GM19397 (cell line): Measurements from ENCODE around the gene CENPN.

Experiments used
- ATAC-seq: cut with Tn5 transposase; IDR thresholded peaks from one replicate; pipeline ENCODE4 v1.9.1; 2021; ENCODE audit warnings: mild to moderate bottlenecking, moderate library complexity; ENCODE audit not compliant: unreplicated experiment

CENPN gene

GRCh38 chr16:81029930-81030604, 23.1 kb downstream of the CENPN start:
- no peak for ATAC-seq

DNA sequence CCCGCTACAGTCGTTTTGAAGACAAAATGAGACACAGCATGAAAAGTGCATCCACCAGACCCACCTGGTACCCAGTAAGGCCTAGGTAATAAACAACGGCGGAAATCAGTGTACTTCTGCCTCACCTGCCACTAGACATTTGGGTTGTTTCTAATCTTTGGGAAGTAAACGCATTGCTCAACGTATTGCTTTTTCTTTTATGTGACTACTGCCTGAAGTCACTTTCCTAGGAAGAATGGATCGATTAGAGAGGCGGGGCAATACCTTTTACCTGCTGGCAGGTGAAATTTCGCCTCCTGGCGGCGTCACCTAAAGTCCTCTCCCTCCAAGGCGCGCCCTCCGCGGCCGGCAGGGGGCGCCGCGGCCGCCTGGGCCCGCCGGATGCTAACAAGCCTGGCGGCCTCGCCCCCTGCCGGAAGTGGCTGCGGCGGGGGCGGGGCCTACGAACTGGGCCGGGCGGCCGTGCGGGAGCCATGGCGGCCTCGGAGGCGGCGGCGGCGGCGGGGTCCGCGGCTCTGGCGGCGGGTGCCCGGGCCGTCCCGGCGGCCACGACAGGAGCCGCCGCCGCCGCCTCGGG, 28.5 kb downstream of the CENPN start, which contains the start of gene ATMIN:
Gene ATMIN, plus strand, starts transcription at position 445 of the 577 bp plus-strand sequence. Its CDS starts 29 bp downstream, at position 474.
- peak; percentile 90 for ATAC-seq

GRCh38 chr16:81035975-81036750, 29.1 kb downstream of the CENPN start:
- peak; percentile 55 for ATAC-seq

DNA sequence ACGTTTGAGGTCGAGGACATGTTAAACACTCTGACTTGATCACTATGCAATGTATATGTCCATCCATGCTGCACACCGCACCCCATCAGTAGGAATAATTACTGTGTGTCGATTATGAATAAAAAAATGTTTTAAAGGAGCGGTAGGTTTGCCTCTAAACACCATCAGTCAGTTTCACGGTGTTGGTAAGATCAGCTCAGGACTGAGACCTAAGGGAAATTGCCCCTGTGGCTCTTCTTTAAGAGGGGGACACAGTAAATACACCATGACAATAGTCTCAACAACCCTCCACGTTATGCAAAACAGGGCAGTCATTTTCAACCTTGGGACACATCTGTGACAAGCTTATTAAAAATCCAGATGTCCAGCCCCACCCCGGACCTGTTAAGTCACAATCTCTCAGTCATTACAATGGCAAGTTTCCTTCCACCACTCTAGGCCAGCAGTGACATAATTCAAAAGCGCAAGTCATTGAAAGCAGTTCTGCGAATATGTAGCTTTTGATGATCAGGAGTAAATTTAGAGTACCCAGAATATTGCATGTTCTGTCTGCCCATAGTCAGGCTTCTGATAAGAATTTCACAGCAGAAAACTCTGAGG, 29.8 kb downstream of the CENPN start:
- ATAC-seq = no peak

DNA sequence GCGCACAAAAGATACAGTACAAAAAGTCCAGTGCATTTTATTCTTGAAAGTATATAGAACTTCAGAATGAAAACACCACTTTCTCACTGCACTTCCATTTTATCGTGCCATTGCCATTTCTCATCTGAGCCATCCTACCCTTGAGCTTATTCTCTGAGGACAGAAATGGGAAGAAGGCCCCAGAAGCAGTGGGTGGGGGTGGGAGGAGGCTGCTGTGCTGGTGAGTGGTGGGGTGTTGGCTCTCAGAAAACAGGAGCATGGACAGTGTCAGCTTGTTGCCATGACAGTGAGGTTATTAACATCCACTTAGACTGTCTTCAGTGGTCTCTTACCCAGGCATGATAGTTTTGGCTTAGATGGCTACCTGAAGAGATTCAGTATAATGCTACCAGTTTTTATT, 33.1 kb downstream of the CENPN start:
- ATAC-seq = no peak

DNA sequence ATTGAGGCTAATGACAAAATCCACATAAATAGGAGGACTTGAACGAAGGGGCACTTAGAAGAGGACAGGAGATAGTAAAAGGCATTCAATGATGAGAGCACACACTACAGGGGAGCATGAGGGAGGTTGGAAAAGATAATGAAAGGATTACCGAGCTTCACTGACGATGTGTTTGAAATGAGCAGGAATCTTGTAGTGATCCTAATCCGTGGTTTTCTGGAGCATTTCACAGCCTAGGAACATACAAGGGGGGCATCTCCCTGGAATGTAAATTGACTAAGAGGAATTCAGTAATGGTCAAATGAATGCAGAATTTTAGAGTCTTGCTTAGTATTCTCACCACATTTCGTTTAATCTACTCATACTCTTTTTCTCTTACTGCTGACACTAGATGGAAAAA, 33.8 kb downstream of the CENPN start:
- no peak for ATAC-seq

GRCh38 chr16:81041696-81042095, 34.7 kb downstream of the CENPN start:
- ATAC-seq = no peak

DNA sequence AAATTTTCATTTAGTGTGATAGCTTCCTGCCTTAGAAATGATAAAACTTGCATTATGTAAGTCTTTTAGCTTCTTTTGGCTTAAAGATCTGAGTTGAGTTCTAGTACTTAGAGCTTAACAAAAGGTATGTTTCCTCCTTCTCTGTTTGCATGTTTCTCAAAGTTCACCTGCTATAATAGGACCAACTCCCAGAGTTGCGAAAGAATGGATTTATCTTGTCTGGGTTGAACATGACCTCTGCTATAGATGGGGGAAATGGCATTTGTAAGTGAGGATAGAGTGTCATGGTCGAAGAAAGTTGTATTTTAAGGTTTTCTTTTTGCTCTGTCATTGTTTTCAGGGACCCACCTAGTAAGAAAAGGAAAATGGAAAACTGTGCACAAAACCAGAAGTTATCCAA, 35.8 kb downstream of the CENPN start:
- ATAC-seq = no peak

- ATAC-seq = no peak
Observed at GRCh38 chr16:81053761-81054160, 46.7 kb downstream of the CENPN start.

DNA sequence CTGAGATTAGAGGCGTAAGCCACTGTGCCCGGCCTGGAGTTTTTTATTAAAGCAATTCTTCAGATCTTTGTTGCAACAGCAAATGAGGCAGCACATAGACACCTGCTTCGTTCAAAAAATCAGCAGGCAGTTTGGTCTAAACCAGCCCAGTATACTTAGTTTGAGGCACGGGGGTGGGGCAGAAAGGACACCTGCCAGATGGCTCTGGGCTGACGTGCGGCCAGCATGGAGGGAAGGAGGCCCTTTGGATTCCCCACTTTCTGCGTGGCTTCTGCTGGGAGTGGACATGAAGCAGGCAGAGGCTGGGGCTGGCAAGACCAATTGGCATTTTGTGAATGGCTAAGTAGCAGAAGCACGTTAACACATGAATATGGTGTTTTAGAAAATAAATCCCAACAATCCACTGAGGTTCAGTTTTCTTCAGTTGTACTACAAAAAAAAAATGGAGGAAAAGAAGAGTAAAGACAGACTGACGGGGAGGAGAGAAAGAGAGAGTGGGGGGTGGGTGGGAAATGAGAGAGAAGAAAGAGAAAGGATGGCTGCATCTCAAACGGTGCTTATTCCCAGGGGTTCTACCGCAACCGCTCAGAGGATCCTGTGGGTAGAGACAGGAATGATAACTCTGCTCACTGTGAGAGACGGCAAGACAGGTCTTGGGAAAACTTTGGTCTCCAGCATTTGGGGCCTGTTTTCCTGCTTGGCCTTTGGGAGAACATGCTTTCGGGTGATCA, 53.7 kb downstream of the CENPN start:
- no peak for ATAC-seq

DNA sequence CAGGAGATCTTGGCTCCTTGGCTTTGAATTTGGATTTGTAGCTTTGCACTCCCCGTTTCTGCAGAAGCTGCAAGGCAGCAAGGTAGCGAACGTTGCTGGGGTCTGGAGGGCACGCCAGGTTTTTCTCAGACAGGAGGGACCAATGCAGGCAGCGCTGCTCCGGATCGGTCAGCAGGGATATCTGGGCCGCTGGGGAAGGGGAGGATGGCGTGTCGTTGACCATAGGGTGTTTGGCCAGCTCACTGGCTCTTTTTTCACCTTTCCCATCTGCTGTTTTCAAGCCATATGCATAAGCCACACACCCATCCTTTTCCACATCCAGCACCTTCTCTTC, 54.3 kb downstream of the CENPN start:
- ATAC-seq = no peak

DNA sequence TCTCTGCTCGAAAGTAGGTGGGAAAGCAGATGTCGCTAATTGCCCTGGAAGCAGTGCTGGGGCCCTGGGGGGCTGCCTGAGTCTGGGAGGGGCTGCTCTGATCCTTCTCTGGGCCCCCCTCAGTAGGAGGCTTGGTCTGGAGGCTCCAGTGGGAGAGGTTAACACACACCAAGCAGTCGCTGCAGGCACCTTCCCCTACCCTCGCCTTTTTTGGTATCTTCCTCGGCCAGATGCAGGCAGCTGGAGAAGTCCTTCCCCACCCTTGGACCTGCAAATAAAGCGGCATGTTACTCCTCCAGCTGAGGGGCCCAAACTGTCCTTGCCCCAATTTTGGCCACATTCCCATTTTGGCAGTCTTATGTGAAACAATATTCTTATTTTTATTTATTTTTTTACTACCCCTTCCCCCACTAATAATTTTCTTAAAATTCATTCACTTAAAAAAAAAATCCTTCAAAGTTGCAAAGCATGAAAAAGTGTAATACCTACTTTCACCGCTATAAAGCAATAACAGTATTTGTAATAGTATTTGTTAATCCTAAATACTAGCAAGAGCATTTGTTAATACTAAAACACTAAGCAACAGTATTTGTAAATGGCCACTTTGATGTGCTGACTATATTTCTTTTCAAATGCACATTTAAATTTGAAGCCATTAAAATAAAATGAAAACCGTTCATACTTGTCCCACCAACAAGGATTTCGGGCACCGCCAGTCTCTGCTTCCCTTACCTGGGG, 55.0 kb downstream of the CENPN start:
- ATAC-seq = no peak

GRCh38 chr16:81066681-81067080, 59.7 kb downstream of the CENPN start:
- ATAC-seq = no peak

- ATAC-seq = no peak
Observed at GRCh38 chr16:81067166-81067565, 60.2 kb downstream of the CENPN start.

DNA sequence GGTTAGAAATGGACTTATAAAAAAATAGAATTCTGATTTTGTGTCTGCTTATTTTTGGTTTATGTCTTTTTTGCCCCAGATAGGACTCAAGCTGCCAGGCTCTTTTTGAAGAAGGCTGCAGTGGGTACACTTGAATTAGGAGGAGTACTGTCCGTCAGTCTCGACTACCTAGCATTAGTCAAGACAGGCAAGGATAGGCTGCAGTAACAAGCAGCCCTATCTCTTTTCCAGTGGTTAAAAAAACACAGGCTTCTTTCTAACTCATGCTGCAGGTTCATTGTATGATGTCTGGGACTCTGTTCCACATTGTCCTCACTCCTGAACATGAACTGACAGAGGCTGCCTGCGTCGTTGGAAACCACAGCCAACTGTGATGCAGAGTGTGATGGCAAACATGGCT, 62.0 kb downstream of the CENPN start:
- ATAC-seq = no peak

GRCh38 chr16:81070979-81071378, 64.0 kb downstream of the CENPN start:
- no peak for ATAC-seq

GRCh38 chr16:81071805-81072204, 64.8 kb downstream of the CENPN start:
- ATAC-seq = no peak

DNA sequence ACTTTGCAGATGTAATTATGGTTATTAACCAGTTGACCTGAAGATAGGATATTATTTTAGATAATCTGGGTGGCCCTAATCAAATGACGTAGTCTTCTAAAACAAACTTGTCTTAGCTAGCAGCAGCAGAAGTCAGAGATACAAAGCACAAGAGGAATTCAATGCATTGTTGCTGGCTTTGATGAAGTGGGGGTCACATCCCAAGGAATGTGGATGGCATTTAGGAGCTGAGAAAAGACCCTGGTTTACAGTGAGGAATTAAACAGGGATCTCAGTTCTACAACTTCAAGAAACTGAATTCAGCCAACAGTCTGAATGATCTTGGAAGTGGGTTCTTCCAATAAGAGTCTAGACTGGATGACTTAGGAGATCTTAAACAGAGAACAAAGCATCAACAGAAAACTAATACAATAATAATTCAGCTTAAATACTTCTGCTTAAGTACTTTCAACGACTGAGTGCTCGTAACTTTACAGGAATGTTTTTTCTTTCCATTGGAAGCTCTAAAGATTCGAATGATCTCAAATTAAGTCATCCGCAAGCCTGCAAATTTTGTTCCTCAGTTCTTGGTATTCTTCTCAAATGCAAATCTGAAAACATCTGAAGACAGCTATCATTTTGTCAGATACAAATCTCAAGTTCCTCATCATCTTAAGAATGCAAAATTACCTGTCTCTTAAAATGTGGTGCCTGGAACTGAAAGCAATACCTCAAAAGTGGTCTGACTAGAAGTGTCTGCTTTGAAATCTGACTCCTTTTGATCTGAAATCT, 66.7 kb downstream of the CENPN start:
- no peak for ATAC-seq

- ATAC-seq = peak; percentile 81
Observed at GRCh38 chr16:81076566-81077075, 69.6 kb downstream of the CENPN start.
